Sigmoid colon (tissue), 7 donors: ENCODE measurements around the gene SIVA1. TPM values are rescaled to one million over a fixed set of nuclear protein-coding genes. Genes with fewer than 3 reads are reported as not detected.

Experiments
- DNase-seq: peaks from one replicate; pipeline ENCODE4 v3.0.0-alpha.2; 2019
- H3K27ac ChIP-seq, 4 donors: fragments of 200-600 bp; sonication (generic); one replicate each; pipeline ENCODE4 v1.5.1; 2016 to 2019; ENCODE audit warnings: mild to moderate bottlenecking in 1 of 4
- H3K27me3 ChIP-seq, 3 donors: fragments of 200-600 bp; sonication (generic); one replicate each; pipeline ENCODE4 v1.5.1; 2019; ENCODE audit warnings: mild to moderate bottlenecking in 1 of 3
- H3K36me3 ChIP-seq, 4 donors: fragments of 200-600 bp; sonication (generic); one replicate each; pipeline ENCODE4 v1.5.1; 2016 to 2019
- H3K4me1 ChIP-seq, 4 donors: fragments of 200-600 bp; sonication (generic); one replicate each; pipeline ENCODE4 v1.5.1; 2017 to 2019
- H3K4me3 ChIP-seq, 4 donors: fragments of 200-600 bp; sonication (generic); one replicate each; pipeline ENCODE4 v1.5.1; 2017 to 2019; ENCODE audit warnings: mild to moderate bottlenecking in 2 of 4, moderate library complexity in 1 of 4
- H3K9me3 ChIP-seq, 4 donors: fragments of 200-600 bp in 3 of 4; sonication (generic) in 3 of 4; one replicate each; pipeline versions ENCODE4 v1.5.1 to v1.6.1; 2013 to 2019
- CTCF ChIP-seq, 4 experiments: fragments of 450-650 bp in 3 of 4; fragments of 200-600 bp in 1 of 4; IDR thresholded peaks; one replicate each; pipeline ENCODE4 v1.5.1; 2016 to 2019; ENCODE audit warnings: antibody characterized with exemption in 4 of 4, mild to moderate bottlenecking in 3 of 4, moderate library complexity in 2 of 4
- EP300 ChIP-seq, 4 donors: sonication (generic); formaldehyde crosslinking; IDR thresholded peaks; one replicate each; pipeline ENCODE4 v1.6.1; 2017; ENCODE audit warnings: antibody characterized with exemption in 4 of 4
- POLR2A ChIP-seq, 2 donors: fragments of 450-650 bp; IDR thresholded peaks; one replicate each; pipeline ENCODE4 v1.6.1; 2016; ENCODE audit warnings: antibody characterized with exemption in 2 of 2, mild to moderate bottlenecking in 2 of 2, moderate library complexity in 2 of 2
- POLR2AphosphoS5 ChIP-seq, 4 donors: sonication (generic); formaldehyde crosslinking; IDR thresholded peaks; one replicate each; pipeline ENCODE4 v1.6.1; 2017; ENCODE audit warnings: antibody characterized with exemption in 4 of 4
- WGBS, 2 donors: extraction: QIAGEN DNeasy Blood & Tissue Kit; methylation state at CpG; one replicate each; pipeline ENCODE4 v1.1.7; 2013; 5-methylcytosine and 5-hydroxymethylcytosine counted together
- intact Hi-C: fragments of 100-400 bp; cut with DNase I; formaldehyde crosslinking; loops from one replicate; pipeline ENCODE4 v1.15.1; 2023
- polyA plus RNA-seq, 3 donors: library from polyadenylated mRNA; stranded (reverse); fragments of 200-250 nt; gene quantifications; one replicate each; pipeline ENCODE4 v1.2.3, GENCODE V29; 2013
- total RNA-seq, 4 donors: library from RNA; depleted of rRNA; stranded (reverse); fragments of >200 nt; gene quantifications; one replicate each; pipeline ENCODE4 v1.1.0, GENCODE V29; 2016
- donor health status: healthy with polysubstance abuse.
- donor health status: Bipolar disorder and iron deficiency.
- donor health status: healthy.

Gene SIVA1
- total and polyA plus RNA-seq, 7 donors, result 124 to 512 (median 235) TPM

GRCh38 chr14:104781271-104782077 is 28.5 kb downstream of the SIVA1 start:
- TF ChIP-seq POLR2AphosphoS5 (IDR thresholded peaks at IDR 0.05) (no peak), POLR2A (IDR thresholded peaks at IDR 0.05) (no peak), EP300 (IDR thresholded peaks at IDR 0.05) (no peak), CTCF (IDR thresholded peaks at IDR 0.05) (no peak)
- H3K27ac ChIP-seq, result no peak overlapping the region
- DNase-seq, result no peak
- peaks cover 0 to 27% (median 21%) of the 10 kb centered on the region in 4 donors for H3K4me1 ChIP-seq
- H3K27me3 ChIP-seq, result no peaks in the 10 kb centered on the region
- intact Hi-C loops, result no loop called here
- WGBS, 2 donors, result 88 to 92% methylated on average over 20 of the region's 20 CpGs
- no peak overlapping the region for H3K4me3 ChIP-seq
- no peaks in the 10 kb centered on the region for H3K9me3 ChIP-seq
- H3K36me3 ChIP-seq, result peaks cover 1 to 40% (median 12%) of the 10 kb centered on the region in 4 donors

- peaks cover 0 to 34% (median 29%) of the 10 kb centered on the region in 4 donors for H3K4me1 ChIP-seq
- TF ChIP-seq CTCF (IDR thresholded peaks at IDR 0.05) (no peak), POLR2AphosphoS5 (IDR thresholded peaks at IDR 0.05) (no peak), EP300 (IDR thresholded peaks at IDR 0.05) (no peak), POLR2A (IDR thresholded peaks at IDR 0.05) (no peak)
- peaks cover 0 to 39% (median 12%) of the 10 kb centered on the region in 4 donors for H3K36me3 ChIP-seq
- 91 to 92% methylated on average over 28 of the region's 28 CpGs for WGBS, 2 donors
- intact Hi-C loops, result no loop called here
- H3K27ac ChIP-seq, result no peak overlapping the region
- no peaks in the 10 kb centered on the region for H3K9me3 ChIP-seq
- H3K27me3 ChIP-seq, result no peaks in the 10 kb centered on the region
- DNase-seq, result no peak
- H3K4me3 ChIP-seq, result no peak overlapping the region
Measured at GRCh38 chr14:104782086-104782807, 29.3 kb downstream of the SIVA1 start.

- intact Hi-C loops, result no loop called here
- H3K4me1 ChIP-seq, result peaks cover 0 to 40% (median 34%) of the 10 kb centered on the region in 4 donors
- H3K27me3 ChIP-seq, result no peaks in the 10 kb centered on the region
- no peaks in the 10 kb centered on the region for H3K9me3 ChIP-seq
- no peak overlapping the region for H3K27ac ChIP-seq
- DNase-seq, result no peak
- 84 to 88% methylated on average over 13 of the region's 13 CpGs for WGBS, 2 donors
- no peak for TF ChIP-seq CTCF (IDR thresholded peaks at IDR 0.05)
- TF ChIP-seq POLR2A (IDR thresholded peaks at IDR 0.05), result no peak
- peaks cover 0 to 45% (median 10%) of the 10 kb centered on the region in 4 donors for H3K36me3 ChIP-seq
- H3K4me3 ChIP-seq, result no peak overlapping the region
Measured at GRCh38 chr14:104782808-104783139, 29.8 kb downstream of the SIVA1 start.

GRCh38 chr14:104783484-104784217 is 30.7 kb downstream of the SIVA1 start:
- WGBS, 2 donors, result 90 to 93% methylated on average over 16 of the region's 16 CpGs
- TF ChIP-seq EP300 (IDR thresholded peaks at IDR 0.05) (no peak), POLR2AphosphoS5 (IDR thresholded peaks at IDR 0.05) (no peak), POLR2A (IDR thresholded peaks at IDR 0.05) (no peak), CTCF (IDR thresholded peaks at IDR 0.05) (no peak)
- H3K4me1 ChIP-seq, result peaks cover 0 to 48% (median 39%) of the 10 kb centered on the region in 4 donors
- DNase-seq, result no peak
- no peak overlapping the region for H3K27ac ChIP-seq
- no peaks in the 10 kb centered on the region for H3K9me3 ChIP-seq
- H3K27me3 ChIP-seq, result no peaks in the 10 kb centered on the region
- H3K36me3 ChIP-seq, result peaks cover 0 to 49% (median 10%) of the 10 kb centered on the region in 4 donors
- no peak overlapping the region for H3K4me3 ChIP-seq
- intact Hi-C loops, result no loop called here
